KG1 (cell line): ENCODE data around the gene SUN2.
A peak's percentile ranks its signal among the peaks of the same experiment; 100 is the strongest.

Source experiments
- DNase-seq: peaks from one replicate; lab custom pipeline; 2025; lab: John Stamatoyannopoulos, UW

Gene SUN2

GRCh38 chr22:38751422-38752346, 4.1 kb downstream of the SUN2 start:
- DNase-seq, result peak; percentile 87

GRCh38 chr22:38751066-38751421, 4.8 kb downstream of the SUN2 start:
- no peak for DNase-seq

- no peak for DNase-seq
These were observed 5.2 kb downstream of the SUN2 start for GRCh38 chr22:38750638-38751037.

GRCh38 chr22:38750104-38750503, 5.7 kb downstream of the SUN2 start:
- no peak for DNase-seq

- no peak for DNase-seq
These were observed 7.2 kb downstream of the SUN2 start for GRCh38 chr22:38748487-38749136.

- no peak for DNase-seq
These were observed 9.9 kb downstream of the SUN2 start for GRCh38 chr22:38745676-38746460.

- DNase-seq, result no peak
These were observed 10.8 kb downstream of the SUN2 start for GRCh38 chr22:38744981-38745380.

- DNase-seq, result no peak
These were observed 13.4 kb downstream of the SUN2 start for GRCh38 chr22:38742176-38742942.

GRCh38 chr22:38741576-38741975, 14.2 kb downstream of the SUN2 start:
- no peak for DNase-seq

GRCh38 chr22:38741166-38741565, 14.6 kb downstream of the SUN2 start:
- DNase-seq, result no peak

- DNase-seq, result no peak
These were observed 15.0 kb downstream of the SUN2 start for GRCh38 chr22:38740754-38741153.

- DNase-seq, result no peak
These were observed 15.6 kb downstream of the SUN2 start for GRCh38 chr22:38740116-38740723.

GRCh38 chr22:38739300-38740055, 16.3 kb downstream of the SUN2 start:
- no peak for DNase-seq

- no peak for DNase-seq
These were observed 17.2 kb downstream of the SUN2 start for GRCh38 chr22:38738475-38739070.

- DNase-seq, result no peak
These were observed 18.3 kb downstream of the SUN2 start for GRCh38 chr22:38737302-38738060.

GRCh38 chr22:38736257-38736570, 19.6 kb downstream of the SUN2 start:
- no peak for DNase-seq

GRCh38 chr22:38735465-38736256, 20.1 kb downstream of the SUN2 start:
- no peak for DNase-seq

GRCh38 chr22:38735126-38735464, 20.7 kb downstream of the SUN2 start:
- DNase-seq, result no peak
